ENCODE measurements around the gene HOXB3.

The HOXB3 gene

DNA sequence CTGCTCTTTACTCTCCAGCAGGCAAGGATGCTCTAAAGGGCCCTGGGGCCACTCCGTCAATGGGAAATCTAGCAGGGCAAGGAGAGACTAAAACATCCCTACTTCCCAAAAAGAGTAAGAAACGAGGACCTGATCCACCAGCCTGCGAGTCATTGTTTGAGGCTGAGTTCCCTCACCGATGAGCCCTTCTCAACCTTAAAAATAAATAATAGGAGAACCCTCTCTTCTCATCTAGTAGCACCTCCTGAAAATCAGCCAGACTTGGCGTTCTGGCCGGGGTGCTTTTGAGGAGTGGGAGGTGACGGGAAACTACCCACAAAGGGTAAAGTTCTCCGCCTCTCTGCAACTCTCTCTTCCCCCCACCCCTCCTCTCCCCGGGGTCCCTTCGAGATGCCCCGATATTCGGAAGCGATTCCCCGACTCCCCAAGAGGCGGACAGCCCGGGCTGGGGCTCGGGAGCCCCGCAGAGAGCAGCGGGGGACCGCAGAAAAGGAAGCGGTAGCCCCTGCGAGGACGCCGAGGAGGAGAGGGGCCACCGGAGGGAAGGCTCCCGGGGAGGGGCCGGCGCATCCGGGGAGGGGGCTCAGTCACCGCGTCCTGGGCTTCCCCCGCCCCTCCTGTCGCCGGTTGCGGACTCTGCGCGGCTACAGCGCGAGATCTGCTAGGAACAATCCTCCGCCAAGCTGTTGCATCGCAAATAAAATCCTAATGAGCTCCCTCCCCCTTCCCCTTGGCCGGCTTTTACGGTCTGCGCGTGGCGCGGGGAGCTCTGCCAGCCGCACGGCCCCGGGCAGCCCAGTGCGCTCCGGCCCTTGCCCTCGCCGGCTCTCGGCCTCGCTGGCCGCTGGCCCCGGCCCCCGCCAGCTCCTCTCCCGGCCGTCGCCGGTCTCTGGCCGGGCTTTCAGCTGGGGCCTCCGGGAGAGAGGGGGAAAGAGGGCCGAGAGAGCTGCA is 34.8 kb upstream of the HOXB3 start (continued):
- TF ChIP-seq IKZF3 (tag by site-specific recombination; IDR thresholded peaks at IDR 0.05) (peak; percentile 23; the same call in 1 of the 2 replicates), ZNF621 (tag by site-specific recombination; IDR thresholded peaks at IDR 0.05) (no peak), ZNF23 (tag by site-specific recombination; IDR thresholded peaks at IDR 0.05; ENCODE audit: borderline replicate concordance) (no peak), ZBTB7A (tag by site-specific recombination; IDR thresholded peaks at IDR 0.05; ENCODE audit: low read depth) (no peak), ZNF830 (tag by site-specific recombination; IDR thresholded peaks at IDR 0.05; ENCODE audit: low read depth) (no peak), SP2 (tag by site-specific recombination; IDR thresholded peaks at IDR 0.05) (peak; percentile 71), EGR2 (tag by site-specific recombination; IDR thresholded peaks at IDR 0.05; ENCODE audit: low read depth) (no peak), ZBTB21 (tag by site-specific recombination; IDR thresholded peaks at IDR 0.05) (no peak), ZSCAN30 (tag by site-specific recombination; IDR thresholded peaks at IDR 0.05) (peak; percentile 45), ZEB2 (tag by site-specific recombination; IDR thresholded peaks at IDR 0.05) (no peak), ZNF174 (tag by site-specific recombination; IDR thresholded peaks at IDR 0.05) (no peak), REPIN1 (tag by site-specific recombination; IDR thresholded peaks at IDR 0.05; ENCODE audit: low read depth) (no peak), SCRT2 (tag by site-specific recombination; IDR thresholded peaks at IDR 0.05) (peak; percentile 96), HOXD13 (CRISPR knock-in tag; IDR thresholded peaks at IDR 0.05; ENCODE audit: borderline replicate concordance) (no peak), ZNF391 (tag by site-specific recombination; IDR thresholded peaks at IDR 0.05; ENCODE audit: borderline replicate concordance, low read depth) (no peak; the same call in 1 of the 2 replicates)
- TF ChIP-seq, protein P1, sequence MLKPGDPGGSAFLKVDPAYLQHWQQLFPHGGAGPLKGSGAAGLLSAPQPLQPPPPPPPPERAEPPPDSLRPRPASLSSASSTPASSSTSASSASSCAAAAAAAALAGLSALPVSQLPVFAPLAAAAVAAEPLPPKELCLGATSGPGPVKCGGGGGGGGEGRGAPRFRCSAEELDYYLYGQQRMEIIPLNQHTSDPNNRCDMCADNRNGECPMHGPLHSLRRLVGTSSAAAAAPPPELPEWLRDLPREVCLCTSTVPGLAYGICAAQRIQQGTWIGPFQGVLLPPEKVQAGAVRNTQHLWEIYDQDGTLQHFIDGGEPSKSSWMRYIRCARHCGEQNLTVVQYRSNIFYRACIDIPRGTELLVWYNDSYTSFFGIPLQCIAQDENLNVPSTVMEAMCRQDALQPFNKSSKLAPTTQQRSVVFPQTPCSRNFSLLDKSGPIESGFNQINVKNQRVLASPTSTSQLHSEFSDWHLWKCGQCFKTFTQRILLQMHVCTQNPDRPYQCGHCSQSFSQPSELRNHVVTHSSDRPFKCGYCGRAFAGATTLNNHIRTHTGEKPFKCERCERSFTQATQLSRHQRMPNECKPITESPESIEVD (tag by site-specific recombination; IDR thresholded peaks at IDR 0.05) = no peak
- TF ChIP-seq, protein P2, sequence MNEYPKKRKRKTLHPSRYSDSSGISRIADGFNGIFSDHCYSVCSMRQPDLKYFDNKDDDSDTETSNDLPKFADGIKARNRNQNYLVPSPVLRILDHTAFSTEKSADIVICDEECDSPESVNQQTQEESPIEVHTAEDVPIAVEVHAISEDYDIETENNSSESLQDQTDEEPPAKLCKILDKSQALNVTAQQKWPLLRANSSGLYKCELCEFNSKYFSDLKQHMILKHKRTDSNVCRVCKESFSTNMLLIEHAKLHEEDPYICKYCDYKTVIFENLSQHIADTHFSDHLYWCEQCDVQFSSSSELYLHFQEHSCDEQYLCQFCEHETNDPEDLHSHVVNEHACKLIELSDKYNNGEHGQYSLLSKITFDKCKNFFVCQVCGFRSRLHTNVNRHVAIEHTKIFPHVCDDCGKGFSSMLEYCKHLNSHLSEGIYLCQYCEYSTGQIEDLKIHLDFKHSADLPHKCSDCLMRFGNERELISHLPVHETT (tag by site-specific recombination; IDR thresholded peaks at IDR 0.05) = no peak
- TF ChIP-seq, protein P3, sequence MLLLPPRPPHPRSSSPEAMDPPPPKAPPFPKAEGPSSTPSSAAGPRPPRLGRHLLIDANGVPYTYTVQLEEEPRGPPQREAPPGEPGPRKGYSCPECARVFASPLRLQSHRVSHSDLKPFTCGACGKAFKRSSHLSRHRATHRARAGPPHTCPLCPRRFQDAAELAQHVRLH (tag by site-specific recombination; IDR thresholded peaks at IDR 0.05) = no peak
- TF ChIP-seq, protein P4, sequence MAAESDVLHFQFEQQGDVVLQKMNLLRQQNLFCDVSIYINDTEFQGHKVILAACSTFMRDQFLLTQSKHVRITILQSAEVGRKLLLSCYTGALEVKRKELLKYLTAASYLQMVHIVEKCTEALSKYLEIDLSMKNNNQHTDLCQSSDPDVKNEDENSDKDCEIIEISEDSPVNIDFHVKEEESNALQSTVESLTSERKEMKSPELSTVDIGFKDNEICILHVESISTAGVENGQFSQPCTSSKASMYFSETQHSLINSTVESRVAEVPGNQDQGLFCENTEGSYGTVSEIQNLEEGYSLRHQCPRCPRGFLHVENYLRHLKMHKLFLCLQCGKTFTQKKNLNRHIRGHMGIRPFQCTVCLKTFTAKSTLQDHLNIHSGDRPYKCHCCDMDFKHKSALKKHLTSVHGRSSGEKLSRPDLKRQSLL (tag by site-specific recombination; IDR thresholded peaks at IDR 0.05) = no peak
- TF ChIP-seq, protein P5, sequence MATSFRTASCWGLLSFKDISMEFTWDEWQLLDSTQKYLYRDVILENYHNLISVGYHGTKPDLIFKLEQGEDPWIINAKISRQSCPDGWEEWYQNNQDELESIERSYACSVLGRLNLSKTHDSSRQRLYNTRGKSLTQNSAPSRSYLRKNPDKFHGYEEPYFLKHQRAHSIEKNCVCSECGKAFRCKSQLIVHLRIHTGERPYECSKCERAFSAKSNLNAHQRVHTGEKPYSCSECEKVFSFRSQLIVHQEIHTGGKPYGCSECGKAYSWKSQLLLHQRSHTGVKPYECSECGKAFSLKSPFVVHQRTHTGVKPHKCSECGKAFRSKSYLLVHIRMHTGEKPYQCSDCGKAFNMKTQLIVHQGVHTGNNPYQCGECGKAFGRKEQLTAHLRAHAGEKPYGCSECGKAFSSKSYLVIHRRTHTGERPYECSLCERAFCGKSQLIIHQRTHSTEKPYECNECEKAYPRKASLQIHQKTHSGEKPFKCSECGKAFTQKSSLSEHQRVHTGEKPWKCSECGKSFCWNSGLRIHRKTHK (tag by site-specific recombination; IDR thresholded peaks at IDR 0.05) = no peak
- TF ChIP-seq, protein P6, sequence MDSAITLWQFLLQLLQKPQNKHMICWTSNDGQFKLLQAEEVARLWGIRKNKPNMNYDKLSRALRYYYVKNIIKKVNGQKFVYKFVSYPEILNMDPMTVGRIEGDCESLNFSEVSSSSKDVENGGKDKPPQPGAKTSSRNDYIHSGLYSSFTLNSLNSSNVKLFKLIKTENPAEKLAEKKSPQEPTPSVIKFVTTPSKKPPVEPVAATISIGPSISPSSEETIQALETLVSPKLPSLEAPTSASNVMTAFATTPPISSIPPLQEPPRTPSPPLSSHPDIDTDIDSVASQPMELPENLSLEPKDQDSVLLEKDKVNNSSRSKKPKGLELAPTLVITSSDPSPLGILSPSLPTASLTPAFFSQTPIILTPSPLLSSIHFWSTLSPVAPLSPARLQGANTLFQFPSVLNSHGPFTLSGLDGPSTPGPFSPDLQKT (IDR thresholded peaks at IDR 0.05; ENCODE audit: borderline replicate concordance, low read depth, low read length) = no peak
- TF ChIP-seq, protein P7, sequence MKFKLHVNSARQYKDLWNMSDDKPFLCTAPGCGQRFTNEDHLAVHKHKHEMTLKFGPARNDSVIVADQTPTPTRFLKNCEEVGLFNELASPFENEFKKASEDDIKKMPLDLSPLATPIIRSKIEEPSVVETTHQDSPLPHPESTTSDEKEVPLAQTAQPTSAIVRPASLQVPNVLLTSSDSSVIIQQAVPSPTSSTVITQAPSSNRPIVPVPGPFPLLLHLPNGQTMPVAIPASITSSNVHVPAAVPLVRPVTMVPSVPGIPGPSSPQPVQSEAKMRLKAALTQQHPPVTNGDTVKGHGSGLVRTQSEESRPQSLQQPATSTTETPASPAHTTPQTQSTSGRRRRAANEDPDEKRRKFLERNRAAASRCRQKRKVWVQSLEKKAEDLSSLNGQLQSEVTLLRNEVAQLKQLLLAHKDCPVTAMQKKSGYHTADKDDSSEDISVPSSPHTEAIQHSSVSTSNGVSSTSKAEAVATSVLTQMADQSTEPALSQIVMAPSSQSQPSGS (tag by site-specific recombination; IDR thresholded peaks at IDR 0.05; ENCODE audit: low read depth) = no peak
- TF ChIP-seq, protein P8, sequence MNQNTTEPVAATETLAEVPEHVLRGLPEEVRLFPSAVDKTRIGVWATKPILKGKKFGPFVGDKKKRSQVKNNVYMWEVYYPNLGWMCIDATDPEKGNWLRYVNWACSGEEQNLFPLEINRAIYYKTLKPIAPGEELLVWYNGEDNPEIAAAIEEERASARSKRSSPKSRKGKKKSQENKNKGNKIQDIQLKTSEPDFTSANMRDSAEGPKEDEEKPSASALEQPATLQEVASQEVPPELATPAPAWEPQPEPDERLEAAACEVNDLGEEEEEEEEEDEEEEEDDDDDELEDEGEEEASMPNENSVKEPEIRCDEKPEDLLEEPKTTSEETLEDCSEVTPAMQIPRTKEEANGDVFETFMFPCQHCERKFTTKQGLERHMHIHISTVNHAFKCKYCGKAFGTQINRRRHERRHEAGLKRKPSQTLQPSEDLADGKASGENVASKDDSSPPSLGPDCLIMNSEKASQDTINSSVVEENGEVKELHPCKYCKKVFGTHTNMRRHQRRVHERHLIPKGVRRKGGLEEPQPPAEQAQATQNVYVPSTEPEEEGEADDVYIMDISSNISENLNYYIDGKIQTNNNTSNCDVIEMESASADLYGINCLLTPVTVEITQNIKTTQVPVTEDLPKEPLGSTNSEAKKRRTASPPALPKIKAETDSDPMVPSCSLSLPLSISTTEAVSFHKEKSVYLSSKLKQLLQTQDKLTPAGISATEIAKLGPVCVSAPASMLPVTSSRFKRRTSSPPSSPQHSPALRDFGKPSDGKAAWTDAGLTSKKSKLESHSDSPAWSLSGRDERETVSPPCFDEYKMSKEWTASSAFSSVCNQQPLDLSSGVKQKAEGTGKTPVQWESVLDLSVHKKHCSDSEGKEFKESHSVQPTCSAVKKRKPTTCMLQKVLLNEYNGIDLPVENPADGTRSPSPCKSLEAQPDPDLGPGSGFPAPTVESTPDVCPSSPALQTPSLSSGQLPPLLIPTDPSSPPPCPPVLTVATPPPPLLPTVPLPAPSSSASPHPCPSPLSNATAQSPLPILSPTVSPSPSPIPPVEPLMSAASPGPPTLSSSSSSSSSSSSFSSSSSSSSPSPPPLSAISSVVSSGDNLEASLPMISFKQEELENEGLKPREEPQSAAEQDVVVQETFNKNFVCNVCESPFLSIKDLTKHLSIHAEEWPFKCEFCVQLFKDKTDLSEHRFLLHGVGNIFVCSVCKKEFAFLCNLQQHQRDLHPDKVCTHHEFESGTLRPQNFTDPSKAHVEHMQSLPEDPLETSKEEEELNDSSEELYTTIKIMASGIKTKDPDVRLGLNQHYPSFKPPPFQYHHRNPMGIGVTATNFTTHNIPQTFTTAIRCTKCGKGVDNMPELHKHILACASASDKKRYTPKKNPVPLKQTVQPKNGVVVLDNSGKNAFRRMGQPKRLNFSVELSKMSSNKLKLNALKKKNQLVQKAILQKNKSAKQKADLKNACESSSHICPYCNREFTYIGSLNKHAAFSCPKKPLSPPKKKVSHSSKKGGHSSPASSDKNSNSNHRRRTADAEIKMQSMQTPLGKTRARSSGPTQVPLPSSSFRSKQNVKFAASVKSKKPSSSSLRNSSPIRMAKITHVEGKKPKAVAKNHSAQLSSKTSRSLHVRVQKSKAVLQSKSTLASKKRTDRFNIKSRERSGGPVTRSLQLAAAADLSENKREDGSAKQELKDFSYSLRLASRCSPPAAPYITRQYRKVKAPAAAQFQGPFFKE (tag by site-specific recombination; IDR thresholded peaks at IDR 0.05; ENCODE audit: borderline replicate concordance) = no peak

Data from HEK293 (cell line).